ENCODE data around the gene RBM23.

RBM23 gene

DNA sequence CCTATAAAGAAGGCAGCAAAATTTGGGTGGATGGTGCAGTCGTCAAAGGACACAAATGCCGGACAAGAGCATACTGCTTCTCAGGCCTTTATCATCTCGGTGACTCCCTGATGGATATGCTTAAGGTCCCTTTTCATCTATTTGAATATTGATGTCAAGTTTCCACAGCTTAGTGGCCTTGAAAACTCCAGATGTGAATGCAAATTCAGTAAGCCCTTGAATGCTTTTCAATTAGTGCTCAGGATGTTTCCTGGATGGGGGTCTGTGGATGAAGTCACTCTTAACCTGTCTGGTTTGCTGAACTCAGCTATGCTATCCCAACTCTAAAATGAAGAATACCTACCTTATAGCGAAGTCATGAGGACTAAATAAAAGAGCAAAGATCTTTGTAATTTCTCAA, 25.2 kb downstream of the RBM23 start:
- no peak for DNase-seq (ENCODE audit: insufficient read length, low spot score)
- TF ChIP-seq, protein P1, sequence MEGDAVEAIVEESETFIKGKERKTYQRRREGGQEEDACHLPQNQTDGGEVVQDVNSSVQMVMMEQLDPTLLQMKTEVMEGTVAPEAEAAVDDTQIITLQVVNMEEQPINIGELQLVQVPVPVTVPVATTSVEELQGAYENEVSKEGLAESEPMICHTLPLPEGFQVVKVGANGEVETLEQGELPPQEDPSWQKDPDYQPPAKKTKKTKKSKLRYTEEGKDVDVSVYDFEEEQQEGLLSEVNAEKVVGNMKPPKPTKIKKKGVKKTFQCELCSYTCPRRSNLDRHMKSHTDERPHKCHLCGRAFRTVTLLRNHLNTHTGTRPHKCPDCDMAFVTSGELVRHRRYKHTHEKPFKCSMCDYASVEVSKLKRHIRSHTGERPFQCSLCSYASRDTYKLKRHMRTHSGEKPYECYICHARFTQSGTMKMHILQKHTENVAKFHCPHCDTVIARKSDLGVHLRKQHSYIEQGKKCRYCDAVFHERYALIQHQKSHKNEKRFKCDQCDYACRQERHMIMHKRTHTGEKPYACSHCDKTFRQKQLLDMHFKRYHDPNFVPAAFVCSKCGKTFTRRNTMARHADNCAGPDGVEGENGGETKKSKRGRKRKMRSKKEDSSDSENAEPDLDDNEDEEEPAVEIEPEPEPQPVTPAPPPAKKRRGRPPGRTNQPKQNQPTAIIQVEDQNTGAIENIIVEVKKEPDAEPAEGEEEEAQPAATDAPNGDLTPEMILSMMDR (IDR thresholded peaks at IDR 0.05; ENCODE audit: insufficient read depth, missing control alignments), result no peak
- FAIRE-seq, result no peak

DNA sequence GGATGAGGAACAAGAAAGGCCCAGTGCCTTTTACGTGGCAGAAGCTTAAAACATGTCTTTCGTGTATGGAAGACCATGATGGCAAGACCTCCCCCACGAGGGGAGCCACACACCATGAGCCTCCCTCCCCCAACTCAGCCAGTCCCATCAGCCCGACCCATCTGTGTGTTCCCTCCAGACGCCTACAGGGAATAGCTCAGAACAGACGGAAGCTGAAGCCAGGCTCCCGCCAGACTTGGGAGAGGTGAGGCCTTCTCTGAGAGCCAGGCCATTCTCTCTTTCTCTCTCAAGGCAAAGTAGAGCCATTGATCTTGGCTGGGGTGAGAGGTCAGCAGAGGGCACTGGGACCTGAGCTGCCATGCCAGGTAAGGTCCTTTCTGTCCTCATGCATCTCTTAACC, 26.5 kb downstream of the RBM23 start:
- TF ChIP-seq, protein P1 (IDR thresholded peaks at IDR 0.05; ENCODE audit: insufficient read depth, missing control alignments), result no peak
- FAIRE-seq, result no peak

DNA sequence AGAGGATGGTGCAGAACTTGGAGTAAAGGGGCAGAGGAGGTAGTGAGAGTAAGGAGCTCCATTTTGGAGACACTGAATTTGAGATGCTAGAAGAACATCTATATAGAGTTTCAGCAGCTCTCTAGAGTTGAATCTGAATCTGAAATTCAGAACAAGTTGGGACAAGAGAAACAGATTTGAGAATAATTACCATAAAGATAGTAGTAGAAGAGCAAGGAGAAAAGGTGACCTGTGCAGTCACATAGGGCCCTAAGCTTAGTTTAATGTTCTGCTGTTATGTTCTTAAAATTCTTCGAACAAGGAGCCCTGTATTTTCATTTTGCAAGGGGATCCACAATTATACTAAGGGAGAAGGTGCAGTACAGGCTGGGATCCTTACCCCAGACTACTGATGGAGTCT, 28.5 kb downstream of the RBM23 start:
- DNase-seq (ENCODE audit: insufficient read length, low spot score) (no peak), FAIRE-seq (no peak)
- TF ChIP-seq, protein P1 (IDR thresholded peaks at IDR 0.05; ENCODE audit: insufficient read depth, missing control alignments), result no peak

More for the DNA sequence above, 26.5 kb downstream of the RBM23 start:
- DNase-seq (ENCODE audit: insufficient read length, low spot score), result no peak

DNA sequence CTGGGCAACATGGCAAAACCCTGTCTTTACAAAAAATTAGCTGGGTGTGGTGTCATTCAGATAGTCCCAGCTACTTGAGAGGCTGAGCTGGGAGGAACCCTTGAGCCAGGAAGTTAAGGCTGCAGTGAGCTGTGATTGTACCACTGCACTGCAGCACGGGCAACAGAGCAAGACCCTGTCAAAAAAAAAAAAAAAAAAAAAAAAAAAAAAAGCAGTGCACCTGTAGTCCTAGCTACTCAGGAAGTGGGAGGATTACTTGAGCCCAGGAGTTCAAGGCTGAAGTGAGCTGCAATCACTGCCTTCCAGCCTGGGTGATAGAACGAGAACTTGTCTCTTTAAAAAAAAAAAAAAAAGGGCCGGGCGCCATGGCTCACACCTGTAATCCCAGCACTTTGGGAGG, 30.3 kb downstream of the RBM23 start:
- DNase-seq (ENCODE audit: insufficient read length, low spot score) (no peak), FAIRE-seq (no peak)
- TF ChIP-seq, protein P1 (IDR thresholded peaks at IDR 0.05; ENCODE audit: insufficient read depth, missing control alignments), result no peak

DNA sequence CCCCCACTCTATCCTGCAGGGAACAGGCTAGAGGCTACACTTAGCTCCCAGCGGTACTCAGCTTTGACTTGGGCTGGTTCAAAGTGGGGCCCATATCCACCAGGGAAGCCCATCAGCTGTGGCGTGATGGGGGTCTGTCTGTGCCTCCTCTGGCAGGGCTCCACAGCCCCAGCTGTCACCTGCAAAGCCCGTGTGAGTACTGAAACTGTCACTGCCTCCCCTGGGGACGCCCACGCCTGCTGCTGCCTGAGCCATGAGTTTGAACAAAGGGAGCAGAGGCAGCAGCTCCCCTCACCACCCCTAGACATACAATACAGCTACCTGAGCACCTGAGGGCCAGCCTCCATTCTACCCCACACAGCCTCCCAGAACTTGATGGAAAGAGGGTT, 31.0 kb downstream of the RBM23 start:
- TF ChIP-seq, protein P1 (IDR thresholded peaks at IDR 0.05; ENCODE audit: insufficient read depth, missing control alignments), result no peak
- DNase-seq (ENCODE audit: insufficient read length, low spot score) (no peak), FAIRE-seq (no peak)

DNA sequence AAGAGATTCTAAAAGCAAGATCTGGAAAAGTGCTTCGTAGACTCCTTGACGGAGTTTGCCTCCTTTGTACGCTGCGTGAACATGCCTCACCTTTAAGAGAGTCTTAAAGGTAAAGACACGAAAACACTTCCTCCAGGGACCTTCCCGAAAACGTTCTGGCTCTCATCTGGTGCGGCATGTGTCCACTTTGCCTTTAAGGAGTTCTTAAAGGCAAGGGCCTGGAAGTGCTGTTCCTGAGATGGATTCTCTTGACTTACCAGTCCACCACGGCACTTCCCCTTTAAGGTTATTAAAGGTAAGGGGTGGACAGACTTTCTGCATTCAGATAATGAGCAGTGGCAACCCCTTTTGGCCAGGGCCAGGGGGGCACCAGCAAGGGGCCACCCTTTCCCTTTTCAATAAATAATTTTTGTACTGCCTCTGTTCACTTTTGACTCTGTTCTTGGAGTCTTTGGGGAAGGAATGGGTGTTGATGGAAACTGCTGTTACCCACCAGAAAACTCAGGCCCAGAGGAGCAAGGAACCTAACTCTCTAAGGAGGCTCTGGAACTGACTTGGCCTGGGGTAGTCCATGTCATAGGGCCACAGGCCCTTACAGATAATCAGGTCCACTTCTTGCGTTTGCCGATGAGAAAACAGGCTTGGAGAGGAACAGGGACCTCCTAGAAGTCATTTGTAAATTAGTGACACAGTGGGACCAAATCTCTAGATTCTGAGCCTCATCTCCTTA, 31.5 kb downstream of the RBM23 start:
- peak; percentile 74 for DNase-seq (ENCODE audit: insufficient read length, low spot score)
- peak; percentile 56 for FAIRE-seq

More for the DNA sequence above, 31.5 kb downstream of the RBM23 start:
- TF ChIP-seq, protein P1 (IDR thresholded peaks at IDR 0.05; ENCODE audit: insufficient read depth, missing control alignments), result no peak
